HG03342 (cell line): ENCODE measurements around the gene MED26.
"Not testable (repeated sequence)": the region's sequence is repeated elsewhere in the genome, so short reads cannot be mapped to it uniquely, and the experiment has no call there.

Experiments used
- ATAC-seq: cut with Tn5 transposase; IDR thresholded peaks from one replicate; pipeline ENCODE4 v1.9.1; 2021; ENCODE audit warnings: mild to moderate bottlenecking, moderate library complexity; ENCODE audit not compliant: unreplicated experiment

The MED26 gene

DNA sequence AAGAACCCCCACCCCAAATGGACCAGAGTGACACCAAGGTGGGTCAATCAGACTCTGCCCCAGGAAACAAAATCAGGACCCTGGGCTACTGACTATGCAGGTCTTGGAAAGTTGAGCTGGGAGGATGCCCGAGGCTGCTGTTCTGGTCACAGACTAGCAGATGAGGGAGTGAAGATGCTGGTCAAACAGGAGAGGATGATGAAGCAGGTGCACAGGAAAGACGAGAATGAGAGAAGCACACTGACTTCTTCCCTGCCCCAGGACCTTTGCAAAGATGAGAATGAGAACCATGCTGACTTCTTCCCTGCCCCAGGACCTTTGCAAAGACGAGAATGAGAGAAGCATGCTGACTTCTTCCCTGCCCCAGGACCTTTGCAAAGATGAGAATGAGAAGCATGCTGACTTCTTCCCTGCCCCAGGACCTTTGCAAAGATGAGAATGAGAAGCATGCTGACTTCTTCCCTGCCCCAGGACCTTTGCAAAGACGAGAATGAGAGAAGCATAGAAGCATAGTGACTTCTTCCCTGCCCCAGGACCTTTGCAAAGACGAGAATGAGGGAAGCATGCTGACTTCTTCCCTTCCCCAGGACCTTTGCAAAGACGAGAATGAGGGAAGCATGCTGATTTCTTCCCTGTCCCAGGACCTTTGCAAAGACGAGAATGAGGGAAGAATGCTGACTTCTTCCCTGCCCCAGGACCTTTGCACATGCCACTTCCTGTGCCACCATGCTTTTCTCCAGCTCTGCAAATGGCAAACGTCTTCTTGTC lies 23.6 kb upstream of the MED26 start:
- ATAC-seq, result not testable (repeated sequence)

DNA sequence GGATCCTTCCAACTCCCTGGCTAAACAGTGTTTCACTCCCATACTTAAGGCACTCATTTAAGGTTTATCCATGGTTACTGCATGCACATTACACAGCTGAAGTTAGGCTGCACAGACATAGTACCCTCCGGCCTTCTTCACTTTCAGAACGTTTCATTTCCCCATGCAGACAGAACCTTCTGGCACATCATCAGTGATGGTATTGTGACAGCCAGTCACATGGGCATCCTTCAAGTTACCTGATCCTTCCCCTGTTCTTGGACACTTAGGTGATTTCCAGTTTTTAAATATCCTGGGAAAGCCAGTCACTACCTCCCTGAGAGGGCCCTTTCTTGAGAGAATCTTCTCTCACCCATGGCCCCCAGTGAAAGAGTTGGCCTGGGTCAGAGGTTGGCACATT lies 22.8 kb upstream of the MED26 start:
- ATAC-seq, result no peak

DNA sequence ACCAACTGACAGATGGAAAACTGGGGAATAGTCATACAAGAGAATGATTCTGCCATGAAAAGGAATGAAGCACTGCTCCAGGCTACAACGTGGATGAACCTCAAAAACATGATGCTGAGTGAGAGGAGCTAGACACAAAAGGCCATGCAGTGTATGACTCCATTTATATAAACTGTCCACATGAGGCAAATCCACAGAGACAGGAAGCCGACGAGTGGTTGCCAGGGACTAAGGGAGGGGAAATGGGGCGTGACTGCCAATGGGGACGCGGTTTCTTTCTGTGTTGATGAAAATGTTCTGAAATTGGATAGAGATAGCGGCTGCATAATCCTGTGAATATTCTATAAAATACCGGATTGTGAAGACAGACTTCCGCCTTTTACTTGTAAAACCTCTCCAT lies 21.7 kb upstream of the MED26 start:
- ATAC-seq, result no peak

DNA sequence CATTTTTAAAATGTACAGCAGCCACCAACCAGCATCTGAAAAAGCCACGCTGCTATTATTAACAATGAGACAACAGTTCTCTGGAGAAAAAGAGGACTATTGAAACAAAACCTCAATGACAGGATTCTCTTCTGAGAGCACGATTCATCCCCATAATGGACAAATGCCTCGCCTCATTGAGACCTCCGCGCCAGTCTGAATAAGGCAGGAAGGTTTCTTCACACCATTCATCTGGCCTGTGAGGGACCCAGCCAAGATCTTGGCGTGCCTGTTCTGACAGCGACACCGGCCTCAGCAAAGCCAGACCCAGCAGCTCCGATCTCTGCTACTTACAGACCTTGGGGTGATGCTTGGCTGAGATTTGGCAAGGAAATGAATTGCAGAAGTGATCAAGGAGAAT lies 17.1 kb upstream of the MED26 start:
- ATAC-seq, result no peak

DNA sequence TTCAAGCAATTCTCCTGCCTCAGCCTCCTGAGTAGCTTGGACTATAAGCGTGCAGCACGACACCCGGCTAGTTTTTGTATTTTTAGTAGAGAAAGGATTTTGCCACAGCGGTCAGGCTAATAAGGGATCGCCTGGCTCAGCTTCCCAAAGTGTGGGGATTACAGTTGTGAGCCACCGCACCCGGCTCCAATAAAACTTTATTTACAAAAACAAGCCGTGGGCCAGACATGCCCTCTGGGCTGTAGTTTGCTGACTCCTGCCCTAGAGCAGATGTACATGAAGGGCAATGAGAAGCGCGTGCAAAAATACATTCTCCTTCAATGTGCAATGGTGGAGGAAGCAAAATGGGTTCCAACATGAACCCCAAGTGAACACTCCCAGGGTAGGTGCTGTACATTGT lies 13.7 kb upstream of the MED26 start:
- no peak for ATAC-seq

DNA sequence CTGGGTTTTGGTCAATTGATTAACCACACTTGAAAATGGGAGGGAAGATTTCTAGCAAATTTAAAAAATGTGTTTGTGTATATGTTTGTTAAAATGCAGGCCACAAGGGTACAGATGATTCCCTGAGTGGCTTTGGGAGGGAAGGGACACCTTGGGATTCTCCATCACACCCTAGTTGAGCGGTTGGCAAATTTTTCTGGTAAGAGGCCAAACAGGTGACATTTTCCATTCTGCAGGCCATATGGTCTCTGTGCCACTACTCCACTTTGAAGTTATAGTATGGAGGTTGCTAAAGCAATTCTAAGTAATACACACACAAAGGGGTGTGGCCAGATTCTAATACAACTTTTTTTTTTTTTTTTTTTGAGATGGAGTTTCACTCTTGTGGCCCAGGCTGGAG lies 12.9 kb upstream of the MED26 start:
- no peak for ATAC-seq

DNA sequence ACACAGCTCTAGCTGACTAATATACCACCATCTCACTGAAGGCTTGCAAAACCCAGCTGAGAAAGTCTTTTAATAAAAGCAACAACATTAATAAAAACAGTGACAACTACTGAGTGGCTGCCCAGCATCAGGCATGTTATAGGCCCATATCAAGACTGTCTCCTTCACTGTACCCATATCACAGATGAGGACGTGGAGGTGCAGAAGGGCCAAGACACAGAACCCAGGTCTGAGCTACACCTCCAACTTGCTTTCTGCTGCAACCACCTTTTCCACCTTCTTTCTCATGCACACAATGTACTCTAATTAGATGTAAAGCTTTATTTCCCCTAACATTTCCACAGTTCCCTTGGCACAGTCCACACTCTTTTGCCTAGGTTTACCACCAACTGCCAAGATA lies 10.7 kb upstream of the MED26 start:
- ATAC-seq, result no peak

DNA sequence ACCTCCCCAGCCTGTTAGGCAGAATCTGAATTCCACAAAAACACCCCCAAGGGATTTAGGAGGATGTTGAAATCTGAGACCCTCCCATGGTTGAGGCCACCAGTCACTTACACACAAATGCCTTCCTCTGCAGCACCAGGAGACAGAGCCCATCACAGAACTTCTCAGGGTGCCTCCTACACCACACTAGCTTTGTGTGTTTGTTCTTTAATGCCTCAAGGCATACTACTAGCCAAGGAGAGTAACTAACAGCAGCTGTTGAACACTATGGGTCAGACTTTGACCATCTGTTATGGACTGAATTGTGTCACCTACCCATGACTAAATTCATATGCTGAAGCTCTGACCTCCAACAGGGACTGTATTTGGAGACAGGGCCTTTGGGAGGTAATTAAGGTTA lies 9.5 kb upstream of the MED26 start:
- no peak for ATAC-seq

DNA sequence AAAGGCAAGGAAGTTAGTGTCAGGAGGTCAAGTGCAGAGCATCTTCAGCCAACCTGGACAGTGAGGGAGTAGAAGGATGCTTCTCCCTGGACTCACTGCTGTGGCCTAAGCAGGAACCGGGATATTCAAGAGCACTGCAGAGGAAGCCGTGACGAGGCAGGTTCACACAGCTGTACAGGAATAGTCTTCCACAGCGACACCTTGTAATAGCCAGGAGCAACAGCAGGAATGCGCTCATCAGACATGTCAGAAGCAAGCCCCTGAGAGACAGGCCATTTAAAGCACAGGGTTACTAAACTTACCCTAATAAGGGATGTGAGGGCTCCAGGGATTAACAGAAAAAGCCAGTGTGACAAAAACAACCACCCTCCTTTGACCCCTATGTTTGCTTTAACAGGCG lies 3.5 kb upstream of the MED26 start:
- ATAC-seq, result no peak

DNA sequence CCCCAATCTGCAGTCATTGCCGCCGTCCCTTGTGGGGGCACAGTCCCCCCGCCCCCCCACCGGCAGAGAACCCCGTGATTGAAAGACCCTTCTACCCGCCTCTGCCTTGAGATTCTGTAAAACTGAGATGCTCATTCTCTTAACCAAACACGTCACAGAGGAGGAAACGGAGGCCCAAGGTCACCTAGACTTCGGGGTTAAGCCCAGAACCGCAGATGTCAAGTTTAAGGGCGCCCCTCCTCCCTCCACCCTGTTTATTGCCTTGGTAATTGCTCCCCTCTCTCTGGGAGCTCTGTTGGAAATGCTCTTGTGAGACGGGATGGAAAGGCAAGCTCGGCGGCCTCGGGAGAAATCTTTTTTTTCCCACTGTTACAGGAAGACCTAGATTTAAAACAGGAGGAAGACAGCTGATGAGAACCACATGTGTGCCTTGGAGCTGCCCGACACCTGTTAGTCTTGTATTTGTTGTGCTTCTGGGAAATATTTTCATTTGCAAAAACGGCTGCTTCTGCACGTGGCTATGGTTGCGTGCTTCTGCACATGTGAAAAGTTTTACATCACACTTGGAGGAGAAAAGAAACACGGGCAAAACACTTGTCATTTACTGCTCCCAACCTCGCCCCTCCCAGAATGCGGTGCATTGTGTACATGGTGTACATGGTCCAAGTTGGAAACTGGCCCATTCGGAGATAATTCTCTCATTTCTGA lies 1.1 kb upstream of the MED26 start:
- no peak for ATAC-seq

DNA sequence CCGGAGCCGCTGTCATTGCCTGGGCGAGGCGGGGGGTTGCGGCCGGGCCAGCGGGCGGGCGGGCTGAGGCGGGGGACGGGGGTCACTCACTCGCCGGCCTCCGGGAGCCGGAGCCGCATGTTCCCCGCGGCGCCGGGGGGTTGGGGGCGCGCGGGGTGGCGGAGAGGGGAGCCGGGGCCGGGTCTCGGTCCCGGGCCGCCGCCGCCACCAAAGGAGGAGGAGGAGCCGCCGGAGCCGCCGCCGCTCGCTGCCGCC lies 149 bp downstream of the MED26 start:
- ATAC-seq, result no peak

DNA sequence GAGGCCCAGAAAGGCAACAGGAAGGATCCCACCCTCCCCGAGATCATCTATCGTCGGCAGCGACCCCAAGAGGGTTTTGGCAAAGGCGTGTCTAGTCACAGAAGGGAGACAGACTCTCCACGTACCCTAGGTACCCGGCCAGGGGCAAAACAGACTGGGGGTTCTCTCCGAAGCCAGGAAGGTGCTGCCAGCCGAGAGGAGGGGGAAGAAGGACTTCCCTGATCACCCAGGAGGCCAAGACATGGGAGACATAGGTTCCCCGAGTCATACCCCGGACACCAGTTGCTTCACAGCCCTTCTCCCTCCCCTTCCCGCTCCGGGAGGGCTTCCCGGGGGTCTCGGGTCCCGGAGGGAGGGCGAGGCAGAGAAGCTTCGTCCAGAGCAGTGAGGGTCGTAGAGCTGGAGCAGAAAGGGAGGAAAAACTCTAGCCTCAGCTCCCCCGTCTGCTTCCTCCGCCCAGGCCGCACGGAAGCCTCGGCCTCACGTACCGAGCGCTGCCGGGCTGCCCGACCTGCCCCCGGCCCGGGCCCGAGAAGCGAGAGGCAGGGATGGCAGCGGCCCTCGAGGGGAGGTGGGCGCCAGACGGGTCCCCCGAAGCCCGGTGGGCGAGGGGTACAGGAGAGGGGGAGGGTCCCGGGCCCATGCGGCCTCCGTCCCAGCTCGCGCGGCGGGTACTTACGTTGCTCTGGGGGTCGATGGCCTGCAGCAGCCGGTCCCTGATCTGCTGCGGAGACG lies 644 bp downstream of the MED26 start:
- no peak for ATAC-seq

DNA sequence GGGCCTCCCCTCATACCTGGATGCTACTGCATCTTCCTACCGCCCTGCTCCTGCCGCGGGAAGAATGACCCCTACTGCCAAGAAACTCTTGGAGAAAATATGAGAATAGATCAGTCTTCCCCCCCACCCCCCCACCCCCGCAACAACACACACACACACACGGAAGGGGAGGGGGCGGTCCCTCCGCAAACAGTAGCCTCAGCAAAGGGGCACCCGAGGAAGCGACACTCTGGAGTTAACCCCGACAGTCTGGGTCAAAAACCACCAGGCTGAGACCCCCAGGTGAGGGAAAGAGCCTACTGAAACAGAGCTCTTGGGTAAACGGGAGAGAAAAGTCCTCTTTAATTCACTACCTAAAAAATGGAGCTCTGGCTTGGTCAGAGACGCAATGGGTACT lies 1.2 kb downstream of the MED26 start:
- ATAC-seq, result no peak

DNA sequence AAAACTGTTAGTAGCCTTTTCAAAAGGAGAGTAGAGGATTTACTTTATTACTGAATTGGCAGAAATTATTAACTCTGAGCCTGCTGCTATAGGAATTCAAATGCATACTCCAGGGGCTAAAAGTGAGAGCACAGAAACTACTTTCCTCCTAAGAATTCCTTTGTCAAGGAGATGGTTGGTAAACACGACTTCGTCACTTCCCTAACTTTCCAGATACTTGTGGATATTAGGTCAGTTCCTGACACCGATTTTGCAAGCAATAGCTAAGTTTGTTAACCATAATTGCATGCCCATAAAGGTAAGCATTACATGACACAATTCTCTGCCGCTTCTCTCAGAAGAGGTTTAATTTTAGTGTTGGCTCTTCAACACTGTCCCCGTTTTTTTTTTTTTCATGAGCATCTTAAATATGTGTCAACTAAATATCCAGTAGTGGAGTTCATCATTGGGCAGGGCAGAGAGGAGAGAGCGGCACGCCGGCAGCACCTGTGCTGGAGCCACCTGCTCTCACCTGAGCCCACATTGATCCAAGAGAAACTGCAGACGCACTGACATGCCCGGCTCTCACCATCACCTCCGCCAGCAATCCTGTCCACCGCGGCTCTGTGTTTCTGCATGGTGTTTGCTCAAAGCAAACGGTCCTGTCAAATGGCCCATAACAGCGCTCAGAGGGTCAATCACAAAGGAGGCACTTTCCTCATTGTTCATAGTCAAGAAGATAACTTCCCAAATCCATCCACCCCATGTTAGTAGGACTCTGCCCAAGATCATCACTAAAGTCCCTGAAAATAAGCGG lies 2.6 kb downstream of the MED26 start:
- no peak for ATAC-seq

DNA sequence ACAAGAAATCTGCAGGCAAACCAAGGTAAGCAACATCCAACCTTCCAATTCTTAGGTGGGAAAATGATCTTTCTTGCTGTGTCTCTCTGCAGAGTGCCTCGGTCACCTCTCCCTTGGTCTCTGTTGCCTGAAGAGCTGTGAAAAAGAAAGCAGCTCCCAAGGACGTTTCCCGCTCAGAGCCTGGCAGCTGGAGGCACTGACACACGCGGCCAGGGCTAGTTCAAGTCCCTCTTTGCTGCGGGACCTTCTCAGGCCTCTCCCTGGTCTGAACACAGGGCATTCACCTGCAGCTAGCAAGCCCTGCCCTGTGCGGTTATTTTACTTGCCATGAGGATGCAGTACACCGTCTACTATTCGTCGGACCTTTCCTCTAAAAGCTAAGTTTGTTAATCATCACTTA lies 3.8 kb downstream of the MED26 start:
- no peak for ATAC-seq

DNA sequence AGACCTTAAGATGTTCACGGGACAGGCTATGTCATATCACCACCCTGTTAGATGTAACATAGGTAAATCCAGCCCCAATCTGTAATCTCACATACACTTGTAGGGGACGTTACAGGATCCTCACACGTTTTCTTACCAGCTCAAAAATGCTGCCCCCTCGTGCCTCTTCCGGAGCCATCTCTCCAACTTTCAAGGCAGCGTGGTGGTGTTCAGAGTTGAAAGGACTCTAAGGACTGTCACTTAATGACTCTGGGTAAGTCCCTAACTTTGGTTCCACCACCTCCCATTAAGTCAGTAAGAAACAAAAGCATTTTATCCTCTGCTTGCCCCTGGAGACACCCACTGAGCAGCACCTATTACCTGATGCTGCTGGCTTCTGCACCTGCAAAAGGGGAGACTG lies 4.4 kb downstream of the MED26 start:
- ATAC-seq, result no peak

DNA sequence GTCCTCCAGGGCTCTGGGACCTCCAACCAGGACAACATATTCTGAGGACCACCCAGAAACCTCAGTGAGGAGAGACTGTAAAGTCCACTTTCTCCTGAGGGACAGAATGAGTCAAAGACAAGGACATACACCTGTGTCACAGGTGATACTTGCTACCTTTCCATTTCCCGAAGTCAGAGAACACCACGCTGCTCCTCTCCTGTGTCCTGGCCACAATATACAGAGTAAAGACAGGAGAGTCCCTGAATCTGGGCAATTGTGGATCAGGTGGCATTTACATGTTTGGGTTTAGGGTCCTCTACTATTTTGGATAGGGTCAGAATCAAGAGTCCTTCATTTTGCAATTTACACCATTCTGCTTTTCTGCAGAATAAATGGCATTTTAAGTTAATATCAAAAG lies 4.9 kb downstream of the MED26 start:
- ATAC-seq, result no peak

DNA sequence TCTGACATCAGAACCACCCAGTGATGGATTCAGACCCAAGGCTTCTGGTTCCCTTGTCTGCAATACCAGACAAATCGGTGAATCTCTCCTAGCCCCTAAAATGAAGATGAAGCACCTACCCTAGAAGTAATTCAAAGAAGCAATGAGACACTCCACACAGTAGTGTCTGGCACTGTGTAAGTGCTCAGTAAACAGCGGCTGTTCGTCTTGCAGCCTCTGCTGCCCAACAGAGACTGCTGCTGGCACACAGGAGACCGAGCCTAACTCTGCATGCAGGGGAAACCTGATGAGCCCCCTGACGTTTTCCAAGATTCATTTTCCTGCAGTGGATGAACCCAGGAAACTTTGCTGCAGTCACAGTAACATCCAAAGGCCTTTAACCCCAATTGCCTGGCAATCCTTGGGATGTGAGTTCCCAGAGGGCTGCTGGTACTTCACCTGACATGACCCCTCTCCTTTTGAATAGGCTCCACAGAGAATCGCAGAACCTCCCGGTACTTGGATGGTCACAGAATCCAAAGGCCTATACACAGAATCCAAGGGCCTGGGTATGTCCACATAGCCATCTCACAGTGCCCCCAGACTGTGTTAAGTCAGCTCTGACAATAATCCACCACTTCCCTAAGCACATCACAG lies 6.7 kb downstream of the MED26 start:
- ATAC-seq, result no peak

DNA sequence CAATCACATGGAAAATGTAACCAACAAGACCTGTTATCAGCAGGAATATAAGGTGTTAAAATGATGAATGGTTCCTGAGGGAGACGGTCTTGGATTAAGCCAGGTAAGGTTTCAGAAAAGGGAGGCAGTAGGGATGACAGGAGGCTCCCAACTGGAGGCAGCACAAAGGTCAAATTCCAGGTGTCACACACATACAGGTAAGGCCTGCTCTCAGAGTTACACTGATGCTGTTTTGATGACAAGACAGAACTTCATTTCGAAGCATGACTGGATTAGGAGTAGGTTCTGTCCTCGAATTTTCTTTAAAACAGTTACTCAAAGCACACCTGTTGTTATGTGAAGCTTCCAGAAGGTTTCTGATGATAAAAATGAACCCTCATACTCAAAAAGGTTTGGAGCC lies 7.4 kb downstream of the MED26 start:
- no peak for ATAC-seq

DNA sequence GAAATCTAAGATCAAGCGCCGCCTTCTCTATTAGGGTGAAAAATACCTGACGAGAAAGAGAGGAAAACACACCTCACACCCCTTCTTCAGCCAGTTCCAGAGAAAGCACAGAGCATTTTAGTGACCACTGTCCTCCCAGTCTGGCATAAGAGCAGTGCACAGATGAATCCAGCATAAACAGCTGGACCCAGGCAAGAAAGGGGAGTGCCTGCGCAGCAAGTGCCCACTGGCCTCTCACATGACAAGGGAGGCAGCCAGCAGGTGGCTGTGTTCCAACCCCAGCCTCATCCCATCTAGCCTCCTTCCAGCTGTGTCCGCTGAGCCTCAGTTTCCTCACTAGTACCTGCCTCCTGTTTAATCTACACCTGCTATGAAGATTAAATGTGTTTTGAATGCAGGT lies 8.0 kb downstream of the MED26 start:
- no peak for ATAC-seq

DNA sequence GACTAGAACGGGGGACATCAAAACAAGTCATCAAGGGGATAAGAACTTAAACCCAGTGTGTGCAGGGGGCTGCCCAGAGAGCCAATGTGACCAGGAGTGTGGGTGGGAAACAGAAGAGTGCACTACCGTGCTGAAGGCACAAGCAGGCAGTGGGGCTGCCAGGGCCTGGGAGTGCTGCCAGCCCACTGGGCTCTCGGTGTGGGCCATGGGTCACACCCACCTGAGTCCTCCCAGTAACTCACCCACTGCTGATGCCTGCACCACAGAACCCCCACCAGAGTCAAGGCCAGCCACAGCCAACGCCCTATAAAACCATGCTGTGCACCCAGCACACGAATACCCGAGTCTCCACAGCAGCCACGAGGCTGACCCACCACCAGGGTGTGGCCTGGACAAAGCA lies 8.5 kb downstream of the MED26 start:
- ATAC-seq, result no peak
